ENCODE measurements around the gene BTN2A1.
"Not testable (repeated sequence)": the region's sequence is repeated elsewhere in the genome, so short reads cannot be mapped to it uniquely, and the experiment has no call there.

Gene BTN2A1

GRCh38 chr6:26432627-26433201 is 25.0 kb upstream of the BTN2A1 start:
- no peak for DNase-seq (ENCODE audit: low read depth)

- not testable (repeated sequence) for DNase-seq (ENCODE audit: low read depth)
Observed at GRCh38 chr6:26433680-26434079, 24.1 kb upstream of the BTN2A1 start.

DNA sequence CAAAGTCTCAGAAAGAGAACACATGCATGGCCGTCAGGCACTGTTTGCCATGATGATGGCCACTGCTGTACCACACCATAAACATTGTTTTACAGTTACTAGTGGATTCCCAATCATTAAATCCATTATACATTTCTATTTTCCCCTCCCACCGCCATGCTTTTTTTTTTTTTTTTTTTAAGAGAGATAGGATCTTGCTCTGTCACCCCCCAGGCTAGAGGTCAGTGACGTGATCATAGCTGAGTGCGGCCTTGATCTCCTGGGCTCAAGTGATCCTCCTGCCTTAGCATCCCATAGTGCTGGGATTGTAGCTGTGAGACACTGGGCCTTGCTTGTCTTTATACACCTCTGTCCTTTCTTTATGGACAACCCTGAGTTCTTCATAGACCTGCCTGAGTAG is 21.7 kb upstream of the BTN2A1 start:
- DNase-seq (ENCODE audit: low read depth), result no peak

DNA sequence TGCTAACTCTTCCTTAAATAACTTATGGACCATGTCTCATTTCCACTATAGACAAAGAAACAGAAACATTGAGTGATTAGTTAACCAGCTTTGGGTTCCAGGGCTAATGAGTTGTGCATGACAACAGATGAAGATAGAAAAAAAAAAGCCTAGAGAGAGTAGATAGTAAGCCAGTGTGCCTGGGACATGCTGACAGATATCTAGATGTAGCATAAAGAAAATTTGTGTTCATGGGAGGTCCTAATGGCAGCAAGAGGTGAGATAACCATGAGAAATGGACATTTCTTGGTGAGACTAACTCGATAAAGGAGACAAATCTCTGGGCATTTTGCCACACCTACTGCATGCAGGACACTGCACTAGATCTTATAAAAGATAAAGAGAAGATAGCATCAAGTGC is 20.2 kb upstream of the BTN2A1 start:
- DNase-seq (ENCODE audit: low read depth), result no peak

DNA sequence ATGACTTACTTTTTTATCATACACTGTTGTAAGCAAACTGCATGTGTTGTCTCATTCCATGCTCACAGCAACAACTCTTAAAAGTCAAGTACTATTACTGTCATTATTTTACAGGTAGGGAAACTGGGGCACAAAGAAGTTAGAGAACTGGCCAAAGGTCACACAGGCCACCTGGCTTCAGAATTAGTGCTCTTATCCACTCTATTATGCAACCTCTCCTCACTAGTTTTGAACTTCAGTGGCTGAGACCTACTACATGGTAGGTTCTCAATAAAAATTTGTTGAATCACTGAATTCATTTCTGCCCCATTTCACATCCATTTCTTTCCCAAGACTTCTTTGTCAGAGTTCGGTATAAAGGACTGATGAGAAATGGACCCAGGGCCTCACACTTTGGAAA is 19.8 kb upstream of the BTN2A1 start:
- DNase-seq (ENCODE audit: low read depth), result no peak

GRCh38 chr6:26439151-26440125 is 18.3 kb upstream of the BTN2A1 start:
- no peak for DNase-seq (ENCODE audit: low read depth)

DNA sequence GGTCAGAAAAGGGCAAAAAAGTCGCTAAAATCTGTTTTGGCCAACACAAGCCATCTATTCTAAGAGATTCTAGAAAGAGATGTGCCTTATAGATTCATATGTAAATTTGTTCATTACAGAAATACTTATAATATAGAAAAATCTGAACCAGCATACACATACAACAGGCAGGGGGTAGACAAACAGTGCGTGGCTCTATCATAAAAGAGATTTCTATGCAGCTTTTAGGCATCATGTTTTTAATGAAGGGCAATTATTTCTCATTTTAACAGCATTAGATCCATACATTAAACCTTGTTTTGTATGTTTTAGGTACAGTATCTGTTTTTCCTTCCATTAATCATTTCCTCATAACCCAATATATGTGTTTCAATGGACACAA is 16.8 kb upstream of the BTN2A1 start:
- no peak for DNase-seq (ENCODE audit: low read depth)

DNA sequence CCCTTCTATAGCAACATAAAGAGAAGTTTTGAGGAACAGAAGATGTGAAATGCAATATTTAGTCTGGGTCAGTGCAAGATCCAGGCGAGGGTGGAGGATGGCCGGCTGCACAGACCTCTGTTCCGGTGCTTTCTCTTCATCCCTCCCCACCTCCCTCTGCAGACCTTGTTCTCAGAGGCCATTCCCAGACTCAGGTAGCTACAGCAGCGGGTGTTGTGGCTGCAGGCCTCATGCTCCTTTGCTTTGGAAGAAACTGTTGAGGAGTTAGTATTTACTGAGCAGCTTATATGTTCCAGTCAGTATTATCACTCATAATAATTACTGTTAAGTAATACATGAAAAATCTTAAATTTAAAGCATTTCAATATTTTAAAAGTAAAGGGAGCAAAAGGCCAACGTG is 15.8 kb upstream of the BTN2A1 start:
- DNase-seq (ENCODE audit: low read depth), result no peak

DNA sequence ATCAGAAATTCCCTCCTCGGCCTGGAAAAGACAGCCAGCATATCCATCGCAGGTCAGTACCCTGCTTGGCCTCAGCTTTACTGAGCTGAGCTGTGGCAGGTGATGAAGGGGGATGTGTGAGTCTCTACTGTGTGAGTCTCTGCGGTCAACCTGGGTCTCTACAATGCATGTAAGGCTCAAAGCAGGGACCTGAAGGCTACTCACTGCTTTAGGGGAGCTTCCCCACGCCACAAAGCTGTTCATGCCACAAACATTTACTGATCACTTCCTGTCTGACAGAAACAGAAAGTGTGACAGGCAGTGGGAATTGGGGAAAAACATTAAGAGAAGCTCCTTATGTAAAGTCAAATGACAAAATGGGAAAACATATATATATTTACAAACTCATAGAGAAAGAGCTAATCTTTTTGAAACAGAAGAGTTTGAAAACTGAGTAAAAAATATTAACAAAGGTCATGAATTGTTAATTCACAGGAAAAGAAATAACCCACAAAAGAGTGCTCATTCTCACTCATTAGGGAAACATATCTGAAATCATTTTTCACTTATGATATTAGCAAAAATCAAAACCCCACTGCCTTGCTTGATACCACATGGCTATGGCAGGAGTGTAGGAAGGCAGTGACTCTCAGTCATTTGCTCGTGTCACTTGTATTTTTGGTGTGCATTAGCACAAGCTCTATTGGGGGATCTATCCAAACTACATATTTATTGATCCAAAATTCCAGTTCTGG is 11.7 kb upstream of the BTN2A1 start:
- no peak for DNase-seq (ENCODE audit: low read depth)

- no peak for DNase-seq (ENCODE audit: low read depth)
Observed at GRCh38 chr6:26447257-26447656, 10.5 kb upstream of the BTN2A1 start.

DNA sequence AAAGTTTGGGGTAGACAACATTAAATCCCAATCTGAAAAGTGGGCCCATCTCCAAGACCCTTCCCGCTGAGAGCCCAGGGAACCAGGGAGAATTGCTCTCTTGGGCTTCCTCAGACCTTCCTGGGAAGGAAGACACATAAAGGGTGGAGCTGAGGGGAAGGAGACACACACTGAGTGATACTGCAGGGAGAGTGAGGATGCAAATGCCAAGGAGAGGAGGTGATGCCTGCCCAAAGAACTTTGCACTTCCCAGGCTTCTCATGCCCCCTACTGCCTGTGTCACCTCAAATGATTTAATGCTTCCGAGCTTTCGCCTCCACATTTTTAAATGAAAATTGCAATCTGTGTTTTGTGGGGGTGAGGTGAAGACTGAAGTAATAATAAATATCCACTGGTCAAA is 7.5 kb upstream of the BTN2A1 start:
- no peak for DNase-seq (ENCODE audit: low read depth)

GRCh38 chr6:26452631-26453235 is 5.0 kb upstream of the BTN2A1 start:
- no peak for DNase-seq (ENCODE audit: low read depth)

DNA sequence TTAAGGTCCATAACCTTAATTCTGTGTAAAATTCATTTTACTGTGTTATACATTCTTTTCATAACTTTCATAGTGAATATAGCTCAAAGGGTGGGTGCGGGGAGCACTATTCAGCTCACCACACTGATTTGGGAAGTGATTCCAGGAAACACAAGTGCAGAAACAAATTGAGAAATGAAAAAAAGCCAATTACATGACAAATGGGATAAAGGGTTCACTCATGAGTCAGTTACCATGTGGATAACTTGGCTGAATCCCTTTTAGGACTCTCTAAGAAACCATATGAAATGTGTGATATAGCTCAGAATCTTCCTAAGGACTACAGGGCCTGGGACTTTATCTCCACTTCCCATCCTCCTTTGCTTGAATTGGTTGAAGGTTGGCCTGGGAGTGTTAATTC is 3.1 kb upstream of the BTN2A1 start:
- no peak for DNase-seq (ENCODE audit: low read depth)

GRCh38 chr6:26455357-26455970 is 2.3 kb upstream of the BTN2A1 start:
- DNase-seq (ENCODE audit: low read depth), result no peak

DNA sequence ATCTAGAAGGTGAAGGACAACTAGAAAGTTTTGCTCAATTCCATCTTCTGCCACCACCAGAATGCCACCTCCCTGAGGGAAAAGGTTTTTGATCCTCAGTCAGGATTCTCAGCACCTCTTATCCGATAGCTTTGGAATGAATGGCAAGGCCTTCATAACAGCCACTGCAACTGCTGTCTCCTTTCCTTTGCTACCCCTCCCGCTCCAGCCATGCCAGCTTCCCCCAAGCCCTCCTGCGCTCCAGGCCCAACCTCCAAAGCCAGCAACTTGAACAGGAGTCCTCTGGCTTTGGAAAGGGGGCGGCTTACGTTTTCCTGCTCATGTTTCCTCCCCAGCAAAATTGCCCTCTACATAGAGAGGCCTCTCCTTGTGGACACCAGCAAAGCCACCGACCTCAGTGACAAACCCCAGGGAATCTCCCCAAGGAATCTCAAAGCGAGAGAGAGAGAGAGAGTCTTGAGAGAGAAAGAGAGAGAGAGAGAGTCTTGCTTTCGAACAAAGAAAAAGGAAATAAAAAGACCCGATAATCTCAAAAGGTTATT is 420 bp upstream of the BTN2A1 start:
- DNase-seq (ENCODE audit: low read depth), result no peak

- no peak for DNase-seq (ENCODE audit: low read depth)
Observed at GRCh38 chr6:26459023-26459810, 1.5 kb downstream of the BTN2A1 start.

GRCh38 chr6:26461353-26461752 is 3.6 kb downstream of the BTN2A1 start:
- not testable (repeated sequence) for DNase-seq (ENCODE audit: low read depth)

DNA sequence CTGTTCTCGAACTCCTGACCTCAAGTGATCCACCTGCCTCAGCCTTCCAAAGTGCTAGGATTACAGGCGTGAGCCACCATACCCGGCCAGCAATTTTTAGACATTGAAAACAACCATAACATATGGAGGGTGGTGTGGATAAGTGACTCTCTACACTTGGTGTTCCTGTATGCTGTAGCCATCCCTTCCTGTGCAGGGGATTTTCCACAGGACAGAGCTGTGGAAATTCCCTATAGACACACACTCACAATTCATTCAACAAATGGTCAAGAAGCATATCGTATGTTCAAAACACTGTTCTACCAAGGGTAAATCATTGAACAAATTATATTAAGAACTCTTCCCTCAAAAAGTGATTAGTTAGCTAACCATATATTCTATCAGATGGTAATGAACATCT is 6.3 kb downstream of the BTN2A1 start:
- DNase-seq (ENCODE audit: low read depth), result no peak

DNA sequence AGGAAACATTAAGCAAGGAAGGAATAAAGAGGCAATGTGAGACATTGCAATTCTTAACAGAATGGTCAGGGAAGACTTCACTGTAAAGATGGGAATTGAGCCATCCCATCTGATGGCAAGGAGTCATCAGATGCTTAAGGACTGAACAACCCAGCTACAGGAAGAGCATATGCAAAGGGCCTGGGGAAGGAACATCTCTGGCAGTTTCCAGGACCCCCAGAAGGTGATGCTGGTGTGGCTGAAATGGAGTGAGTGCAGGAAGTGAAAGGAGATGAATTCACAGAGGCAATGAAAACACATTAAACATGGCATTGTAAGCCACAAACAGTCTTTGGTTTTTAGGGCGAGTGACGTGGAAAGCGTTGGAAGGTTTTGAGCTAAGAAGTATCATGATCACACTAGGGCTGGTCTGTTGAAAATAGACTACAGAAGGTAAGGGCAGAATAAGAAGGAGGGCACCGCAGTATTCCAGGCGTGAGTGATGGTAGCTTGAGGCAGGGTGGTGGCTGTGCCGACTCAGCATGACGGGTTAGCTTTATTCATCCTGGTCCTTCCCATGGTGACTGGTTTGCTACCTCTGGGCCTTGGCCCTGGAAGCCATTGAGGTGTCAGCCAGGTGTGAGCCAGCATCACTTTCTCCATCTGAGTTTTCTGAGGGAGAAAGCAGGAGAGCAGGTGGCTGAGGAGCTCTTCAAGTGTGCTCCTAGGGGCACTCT is 6.8 kb downstream of the BTN2A1 start:
- no peak for DNase-seq (ENCODE audit: low read depth)

GRCh38 chr6:26465776-26466175 is 8.0 kb downstream of the BTN2A1 start:
- DNase-seq (ENCODE audit: low read depth), result no peak
